AG08395 (cell line): ENCODE measurements around the gene BTBD9.
A peak's percentile ranks its signal among the peaks of the same experiment; 100 is the strongest.

Source experiments
- DNase-seq: peaks from one replicate; pipeline ENCODE4 v3.0.0; 2012; ENCODE audit warnings: mixed read lengths, low spot score

BTBD9 gene

GRCh38 chr6:38555606-38556005, 84.1 kb downstream of the BTBD9 start:
- DNase-seq: no peak

GRCh38 chr6:38554700-38555413, 84.9 kb downstream of the BTBD9 start:
- peak; percentile 73 for DNase-seq

- DNase-seq: no peak
Observed at GRCh38 chr6:38554014-38554413, 85.7 kb downstream of the BTBD9 start.

GRCh38 chr6:38552121-38552520, 87.6 kb downstream of the BTBD9 start:
- no peak for DNase-seq

- no peak for DNase-seq
Observed at GRCh38 chr6:38549795-38550194, 89.9 kb downstream of the BTBD9 start.

GRCh38 chr6:38549180-38549579, 90.5 kb downstream of the BTBD9 start:
- no peak for DNase-seq

- DNase-seq: no peak
Observed at GRCh38 chr6:38543022-38543421, 96.7 kb downstream of the BTBD9 start.

- no peak for DNase-seq
Observed at GRCh38 chr6:38542031-38542430, 97.7 kb downstream of the BTBD9 start.

- DNase-seq: no peak
Observed at GRCh38 chr6:38533064-38533463, 106.7 kb downstream of the BTBD9 start.

- no peak for DNase-seq
Observed at GRCh38 chr6:38531134-38531533, 108.6 kb downstream of the BTBD9 start.

GRCh38 chr6:38528196-38528965, 111.3 kb downstream of the BTBD9 start:
- DNase-seq: no peak

- DNase-seq: no peak
Observed at GRCh38 chr6:38527371-38527770, 112.4 kb downstream of the BTBD9 start.

- no peak for DNase-seq
Observed at GRCh38 chr6:38525888-38526287, 113.8 kb downstream of the BTBD9 start.

GRCh38 chr6:38524436-38525145, 115.1 kb downstream of the BTBD9 start:
- DNase-seq: no peak

- DNase-seq: peak; percentile 20
Observed at GRCh38 chr6:38522322-38522721, 117.4 kb downstream of the BTBD9 start.

GRCh38 chr6:38518511-38519304, 121.0 kb downstream of the BTBD9 start:
- DNase-seq: no peak

- no peak for DNase-seq
Observed at GRCh38 chr6:38517005-38517404, 122.7 kb downstream of the BTBD9 start.

GRCh38 chr6:38514399-38514798, 125.3 kb downstream of the BTBD9 start:
- no peak for DNase-seq

GRCh38 chr6:38512211-38512610, 127.5 kb downstream of the BTBD9 start:
- DNase-seq: no peak

- no peak for DNase-seq
Observed at GRCh38 chr6:38510205-38510604, 129.5 kb downstream of the BTBD9 start.

GRCh38 chr6:38509713-38510112, 130.0 kb downstream of the BTBD9 start:
- peak; percentile 49 for DNase-seq

- no peak for DNase-seq
Observed at GRCh38 chr6:38508894-38509293, 130.8 kb downstream of the BTBD9 start.
